OCI-LY3 (cell line): ENCODE data around the gene RNF17.

ENCODE experiments used
- EZH2phosphoT487 ChIP-seq: fragments of 200-600 bp; shearing (Covaris generic); IDR thresholded peaks from 2 replicates; pipeline ENCODE4 v1.6.1; 2018; ENCODE audit warnings: antibody characterized with exemption, mixed run types, low read depth
- TF ChIP-seq, protein P1 (sequence below): fragments of 200-600, 300-600 bp; sonication (generic); IDR thresholded peaks from 2 replicates; pipeline ENCODE4 v1.5.1; 2014; ENCODE audit warnings: antibody characterized with exemption, low read length, low read depth

DNA sequence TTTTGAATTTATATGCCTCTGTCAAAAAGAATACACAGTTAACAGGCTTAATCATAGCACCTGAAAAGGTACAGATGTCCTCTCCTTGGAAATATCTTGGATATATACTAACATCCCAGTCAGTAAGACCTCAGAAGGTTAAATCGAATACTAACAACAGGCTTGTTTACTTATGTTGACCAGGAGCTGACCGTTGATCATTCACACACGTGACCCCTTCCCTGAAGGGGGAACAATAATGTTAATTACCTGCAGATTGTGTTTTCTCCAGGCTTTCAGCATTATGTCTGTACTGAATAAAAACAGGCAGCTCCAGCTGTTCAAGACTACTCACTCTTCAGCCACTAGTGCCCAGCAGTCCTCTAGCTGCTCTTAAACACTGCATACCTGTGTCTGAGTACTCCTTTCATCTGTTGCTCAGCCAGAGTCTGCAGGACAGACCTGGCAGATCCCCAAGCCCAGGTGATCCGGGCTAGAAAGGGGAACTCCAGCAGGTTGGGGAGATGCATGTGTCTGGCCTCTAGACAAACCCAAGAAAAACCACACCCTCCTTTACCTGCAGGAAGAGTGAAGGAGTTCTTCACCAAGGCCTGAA is 163.9 kb downstream of the RNF17 start:
- TF ChIP-seq, protein P1, sequence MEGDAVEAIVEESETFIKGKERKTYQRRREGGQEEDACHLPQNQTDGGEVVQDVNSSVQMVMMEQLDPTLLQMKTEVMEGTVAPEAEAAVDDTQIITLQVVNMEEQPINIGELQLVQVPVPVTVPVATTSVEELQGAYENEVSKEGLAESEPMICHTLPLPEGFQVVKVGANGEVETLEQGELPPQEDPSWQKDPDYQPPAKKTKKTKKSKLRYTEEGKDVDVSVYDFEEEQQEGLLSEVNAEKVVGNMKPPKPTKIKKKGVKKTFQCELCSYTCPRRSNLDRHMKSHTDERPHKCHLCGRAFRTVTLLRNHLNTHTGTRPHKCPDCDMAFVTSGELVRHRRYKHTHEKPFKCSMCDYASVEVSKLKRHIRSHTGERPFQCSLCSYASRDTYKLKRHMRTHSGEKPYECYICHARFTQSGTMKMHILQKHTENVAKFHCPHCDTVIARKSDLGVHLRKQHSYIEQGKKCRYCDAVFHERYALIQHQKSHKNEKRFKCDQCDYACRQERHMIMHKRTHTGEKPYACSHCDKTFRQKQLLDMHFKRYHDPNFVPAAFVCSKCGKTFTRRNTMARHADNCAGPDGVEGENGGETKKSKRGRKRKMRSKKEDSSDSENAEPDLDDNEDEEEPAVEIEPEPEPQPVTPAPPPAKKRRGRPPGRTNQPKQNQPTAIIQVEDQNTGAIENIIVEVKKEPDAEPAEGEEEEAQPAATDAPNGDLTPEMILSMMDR, result no peak
- no peak for TF ChIP-seq EZH2phosphoT487
